NOMO-1 treated with dmso at 0.1 percent for 144 hours (cell line): ENCODE results near the gene RNF141.

Experiments used
- DNase-seq: peaks from one replicate; lab custom pipeline; 2025; ENCODE audit not compliant: unreplicated experiment; lab: John Stamatoyannopoulos, UW

Gene RNF141

DNA sequence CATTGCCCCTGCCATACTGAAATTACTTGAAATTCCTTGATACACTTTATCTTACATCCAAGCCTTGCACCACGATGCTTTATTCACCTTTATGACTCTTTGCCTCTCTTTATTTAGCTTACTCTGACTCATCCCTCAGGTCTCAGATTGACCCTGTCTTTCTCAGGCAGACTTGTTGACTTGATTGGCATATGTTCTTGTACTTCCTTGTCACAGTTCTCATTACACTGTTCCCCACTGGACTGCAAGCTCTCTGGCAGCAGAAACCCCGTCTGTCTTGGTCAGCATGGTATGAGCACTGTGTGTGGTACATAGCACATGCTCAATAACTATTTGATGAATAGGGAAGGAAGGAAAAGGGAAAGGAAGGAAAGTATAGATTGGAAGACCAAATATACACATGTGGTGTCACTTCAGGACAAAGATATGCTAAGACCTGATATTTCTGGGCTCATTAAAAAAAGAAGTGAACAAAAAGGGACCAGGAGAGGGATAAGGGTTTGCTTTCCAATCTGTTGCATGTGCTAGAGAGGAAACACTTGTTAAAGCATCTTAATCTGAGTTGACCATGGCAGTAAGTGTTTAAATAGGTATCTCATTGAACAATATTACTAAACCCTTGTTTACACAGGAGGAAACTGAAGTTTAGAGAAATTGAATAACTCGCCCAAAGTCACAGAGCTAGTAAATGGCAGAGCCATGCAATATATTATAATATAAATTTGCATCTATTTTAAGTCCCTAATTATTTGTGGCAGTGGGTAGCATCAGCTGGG is 20.2 kb upstream of the RNF141 start:
- DNase-seq: no peak

DNA sequence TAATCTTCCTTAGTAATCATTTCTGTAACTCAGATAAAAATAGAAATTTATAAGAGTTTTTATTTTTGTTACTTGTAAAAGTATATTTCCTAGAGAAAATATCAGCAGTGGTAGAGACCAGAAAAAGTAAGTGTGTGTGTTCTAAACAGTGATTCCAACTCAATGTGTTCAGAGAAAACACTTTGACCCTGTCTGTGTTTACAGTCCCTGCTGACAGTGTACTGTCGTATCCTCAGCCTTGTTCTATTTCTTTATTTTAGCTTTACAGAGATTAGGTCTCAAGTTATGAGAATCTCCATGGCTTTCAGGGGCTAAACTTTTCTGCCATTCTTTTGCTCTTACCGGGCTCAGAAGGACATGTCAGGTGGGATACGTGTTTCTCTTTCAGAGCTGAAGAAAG is 17.3 kb upstream of the RNF141 start:
- no peak for DNase-seq

DNA sequence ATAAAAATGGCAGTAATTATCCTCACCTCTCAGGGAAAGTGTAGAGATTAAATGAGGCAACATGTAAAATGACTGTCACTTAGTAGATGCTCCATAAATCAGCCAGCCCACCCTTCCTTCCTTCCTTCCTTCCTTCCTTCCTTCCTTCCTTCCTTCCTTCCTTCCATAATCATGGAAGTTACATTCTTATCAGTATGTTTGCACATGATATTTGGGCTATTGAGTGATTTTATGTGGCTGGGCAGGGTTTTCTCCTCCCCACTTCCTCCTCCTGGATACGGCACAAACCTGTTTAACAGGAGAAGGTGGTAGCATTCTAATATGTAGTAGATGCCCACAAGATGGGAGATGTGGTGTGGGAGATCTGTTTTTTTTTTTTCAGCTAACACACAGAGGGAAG is 15.6 kb upstream of the RNF141 start:
- no peak for DNase-seq

GRCh38 chr11:10551845-10552352 is 10.9 kb upstream of the RNF141 start:
- DNase-seq: no peak

GRCh38 chr11:10551290-10551592 is 10.3 kb upstream of the RNF141 start:
- DNase-seq: no peak

DNA sequence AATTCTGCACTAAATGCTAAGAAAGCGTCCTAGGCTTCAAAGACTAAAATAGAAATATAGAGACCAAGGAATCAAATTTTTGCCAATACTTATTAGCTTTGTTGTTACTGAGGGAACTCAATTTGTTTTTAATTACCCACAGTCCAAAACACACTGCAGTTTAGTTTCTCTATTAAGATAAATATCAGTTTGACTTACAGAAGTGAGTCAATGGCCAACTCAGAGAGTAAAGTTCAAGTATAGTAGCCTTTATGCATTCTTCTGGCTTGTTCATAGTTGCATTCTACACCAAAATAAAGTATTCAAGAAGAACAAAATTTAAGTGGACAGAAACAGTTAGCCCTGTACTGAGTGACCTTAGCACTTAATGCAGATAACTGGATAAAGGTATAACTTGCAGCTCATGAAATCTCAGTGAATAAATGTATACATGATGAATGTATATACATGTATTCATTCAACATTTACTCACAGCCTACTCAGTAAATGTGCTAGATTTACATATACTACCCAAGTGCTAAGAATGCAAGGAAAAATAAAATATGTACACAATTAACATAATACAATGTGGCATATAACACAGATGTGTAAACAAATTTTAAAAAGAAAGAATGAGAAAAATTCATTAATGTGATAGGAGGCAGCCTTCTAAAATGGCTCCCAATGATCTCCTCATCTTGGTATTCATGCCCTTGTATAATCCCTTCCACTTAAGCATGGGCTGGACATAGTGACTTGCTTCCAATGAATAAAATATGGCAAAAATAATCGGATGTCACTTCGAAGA is 9.7 kb upstream of the RNF141 start:
- no peak for DNase-seq

- DNase-seq: peak; percentile 44
Observed at GRCh38 chr11:10544491-10545465, 3.8 kb upstream of the RNF141 start.

DNA sequence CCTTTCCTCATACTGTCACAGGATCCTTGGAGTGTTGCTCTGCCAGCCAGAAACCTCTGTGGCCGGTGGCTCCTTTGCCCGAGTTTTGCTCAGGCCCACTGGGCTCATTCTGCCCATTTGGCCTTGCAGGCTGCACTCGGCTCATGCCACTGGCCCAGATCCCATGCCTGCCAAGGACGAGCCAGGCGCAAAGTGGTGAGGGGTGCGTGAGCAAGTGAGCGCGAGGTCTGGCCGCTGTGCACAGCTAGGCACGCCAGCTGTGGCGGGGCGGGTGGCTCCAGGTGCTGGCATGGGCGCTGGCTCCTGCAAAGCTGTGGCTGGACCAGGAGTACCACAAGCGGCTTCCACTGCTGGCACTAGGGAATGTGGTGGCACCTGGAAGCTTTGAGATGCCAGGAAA is 2.8 kb upstream of the RNF141 start:
- no peak for DNase-seq

GRCh38 chr11:10542776-10543175 is 1.8 kb upstream of the RNF141 start:
- no peak for DNase-seq

DNA sequence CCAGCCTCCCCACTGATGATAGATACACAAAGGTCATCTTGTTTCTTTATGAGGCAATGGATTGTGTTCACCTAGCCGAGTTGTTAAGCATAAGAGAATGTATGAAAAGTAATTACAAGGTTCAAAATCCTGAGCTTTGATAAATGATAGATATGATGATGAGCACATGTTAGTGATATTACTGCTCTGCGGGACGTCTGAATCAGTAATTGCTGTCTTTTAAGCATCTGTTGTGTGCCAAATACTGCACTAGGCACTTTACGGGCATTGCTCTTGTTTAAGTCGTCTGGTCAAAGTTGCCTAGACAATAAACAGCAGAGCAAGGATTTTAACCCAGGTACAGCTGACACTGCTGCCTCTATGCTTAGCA is 559 bp upstream of the RNF141 start:
- DNase-seq: no peak

DNA sequence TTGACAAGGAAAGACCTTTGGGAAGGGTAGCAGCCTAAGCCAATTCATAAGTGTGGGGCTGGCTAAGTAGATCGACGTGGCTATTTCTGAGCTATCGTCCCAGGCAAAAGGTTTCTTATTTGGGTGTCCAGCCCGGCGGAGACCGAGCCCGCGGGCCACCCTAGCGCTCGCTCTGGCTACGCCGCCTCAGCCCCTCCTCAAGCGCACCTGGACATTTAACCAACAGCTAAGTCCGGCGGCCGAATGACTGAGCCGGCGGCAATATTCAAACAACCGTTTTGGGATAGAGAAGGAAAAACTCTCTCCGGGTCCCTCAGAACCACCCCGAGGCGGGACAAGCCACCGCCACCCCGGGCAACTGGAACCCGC is 457 bp downstream of the RNF141 start:
- no peak for DNase-seq

- no peak for DNase-seq
Observed at GRCh38 chr11:10539339-10539738, 1.6 kb downstream of the RNF141 start.

- no peak for DNase-seq
Observed at GRCh38 chr11:10538924-10539323, 2.1 kb downstream of the RNF141 start.

GRCh38 chr11:10537600-10537999 is 3.4 kb downstream of the RNF141 start:
- DNase-seq: no peak

DNA sequence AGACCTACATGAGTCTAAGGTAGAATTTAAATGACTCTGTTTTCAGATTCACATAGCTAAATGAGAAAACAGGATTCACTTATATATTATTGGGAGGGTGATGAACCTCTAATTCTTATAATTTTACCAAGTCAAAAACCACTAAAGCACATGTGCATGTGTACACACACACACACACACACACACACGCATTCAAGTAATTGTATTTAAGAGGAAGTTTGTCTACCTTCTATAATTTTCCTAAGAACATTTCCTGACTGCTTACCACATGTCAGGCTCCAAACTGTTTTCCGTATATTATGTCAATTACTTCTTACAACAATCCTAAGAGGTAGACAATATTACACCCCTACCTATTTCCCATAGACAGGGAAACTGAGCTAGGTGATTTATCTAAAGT is 6.7 kb downstream of the RNF141 start:
- no peak for DNase-seq

- no peak for DNase-seq
Observed at GRCh38 chr11:10533323-10533722, 7.7 kb downstream of the RNF141 start.

DNA sequence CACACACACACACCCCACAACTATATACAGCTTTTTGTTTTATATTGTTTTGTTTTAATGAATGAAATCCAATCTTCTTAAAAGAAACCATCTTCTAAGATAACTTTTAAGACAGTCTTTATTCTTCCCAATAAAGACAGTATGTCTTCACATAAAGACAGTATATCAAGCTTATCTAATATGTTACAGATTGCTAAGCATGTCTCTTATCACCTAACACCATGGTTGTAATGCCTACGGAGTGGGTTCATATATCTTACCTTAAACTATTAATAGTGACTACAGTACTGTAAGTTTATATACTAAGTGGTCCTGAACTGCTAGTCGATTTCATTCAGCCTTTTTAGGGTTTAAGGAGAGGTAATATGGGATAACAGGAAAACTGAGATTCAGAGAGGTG is 8.5 kb downstream of the RNF141 start:
- no peak for DNase-seq

DNA sequence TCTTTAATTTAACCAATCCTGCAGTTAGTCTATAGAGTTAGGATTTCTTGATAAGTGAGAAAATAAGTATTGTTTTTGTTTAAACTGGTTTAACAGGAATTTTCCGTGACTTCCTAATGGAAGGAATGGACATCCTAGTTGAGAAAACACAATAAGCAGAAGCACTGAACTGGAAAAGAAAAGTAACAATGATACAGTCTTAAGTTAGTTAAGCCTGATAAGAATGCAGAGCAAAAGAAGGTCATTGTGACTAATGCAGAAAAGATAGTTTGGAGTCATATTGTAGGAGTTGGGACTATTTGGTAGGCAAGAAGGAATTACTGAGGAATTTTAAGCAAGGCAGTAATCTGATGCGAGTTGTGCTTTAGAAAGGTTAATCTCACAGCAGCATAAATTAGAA is 11.7 kb downstream of the RNF141 start:
- DNase-seq: no peak

DNA sequence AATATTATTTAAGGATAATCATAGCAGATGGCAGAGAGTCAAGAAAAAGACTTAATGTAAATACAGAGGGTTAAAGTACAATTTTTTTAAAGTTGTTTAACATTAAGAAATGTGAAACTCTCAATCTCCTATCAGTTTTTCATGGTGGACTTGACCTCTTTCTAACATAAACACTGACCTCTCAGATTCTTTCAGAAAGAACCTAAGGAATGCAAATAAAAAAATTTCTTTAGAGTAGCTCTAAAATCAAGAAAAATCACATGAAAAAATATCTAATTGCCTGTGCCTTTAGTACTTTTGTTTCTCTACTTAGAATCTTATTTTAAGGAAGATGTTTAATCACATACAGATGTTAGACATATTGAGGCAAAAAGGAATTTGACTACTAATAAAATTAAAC is 12.9 kb downstream of the RNF141 start:
- no peak for DNase-seq

- no peak for DNase-seq
Observed at GRCh38 chr11:10526974-10527918, 13.7 kb downstream of the RNF141 start.
